ENCODE data around the gene RHOH.
"Not testable (repeated sequence)": the region's sequence is repeated elsewhere in the genome, so short reads cannot be mapped to it uniquely, and the experiment has no call there.

The RHOH gene

GRCh38 chr4:40196724-40197281, at the start of gene RHOH:
Gene RHOH, plus strand, starts transcription at chr4:40197031. Its CDS starts 46,356 bp downstream, at chr4:40243387.
- peak; percentile 81 for DNase-seq

- DNase-seq = not testable (repeated sequence)
These were observed 49.3 kb upstream of the RHOH start for GRCh38 chr4:40147490-40147889.

- peak; percentile 81 for DNase-seq
These were observed 46.9 kb upstream of the RHOH start for GRCh38 chr4:40149960-40150385.

GRCh38 chr4:40150932-40151331, 45.9 kb upstream of the RHOH start:
- DNase-seq = no peak

GRCh38 chr4:40152637-40153036, 44.2 kb upstream of the RHOH start:
- DNase-seq = peak; percentile 10

- DNase-seq = no peak
These were observed 39.4 kb upstream of the RHOH start for GRCh38 chr4:40157436-40157835.

GRCh38 chr4:40160258-40160657, 36.6 kb upstream of the RHOH start:
- no peak for DNase-seq

GRCh38 chr4:40164459-40164858, 32.4 kb upstream of the RHOH start:
- no peak for DNase-seq

GRCh38 chr4:40165916-40166315, 30.9 kb upstream of the RHOH start:
- DNase-seq = no peak

GRCh38 chr4:40168070-40168469, 28.8 kb upstream of the RHOH start:
- DNase-seq = no peak

- no peak for DNase-seq
These were observed 26.2 kb upstream of the RHOH start for GRCh38 chr4:40170588-40170987.

GRCh38 chr4:40173470-40173875, 23.4 kb upstream of the RHOH start:
- no peak for DNase-seq

- no peak for DNase-seq
These were observed 20.2 kb upstream of the RHOH start for GRCh38 chr4:40176602-40177001.

- no peak for DNase-seq
These were observed 19.2 kb upstream of the RHOH start for GRCh38 chr4:40177591-40177990.

GRCh38 chr4:40178672-40179071, 18.2 kb upstream of the RHOH start:
- DNase-seq = no peak

GRCh38 chr4:40179360-40179759, 17.5 kb upstream of the RHOH start:
- DNase-seq = no peak

GRCh38 chr4:40180356-40180755, 16.5 kb upstream of the RHOH start:
- DNase-seq = no peak

GRCh38 chr4:40182001-40182400, 14.8 kb upstream of the RHOH start:
- no peak for DNase-seq

- no peak for DNase-seq
These were observed 13.9 kb upstream of the RHOH start for GRCh38 chr4:40182954-40183353.

GRCh38 chr4:40183615-40184411, 13.0 kb upstream of the RHOH start:
- no peak for DNase-seq

GRCh38 chr4:40185830-40186664, 10.8 kb upstream of the RHOH start:
- DNase-seq = no peak

GRCh38 chr4:40186665-40187014, 10.2 kb upstream of the RHOH start:
- DNase-seq = no peak

GRCh38 chr4:40187386-40187906, 9.4 kb upstream of the RHOH start:
- DNase-seq = no peak

GRCh38 chr4:40190019-40190418, 6.8 kb upstream of the RHOH start:
- DNase-seq = no peak
